HG03558 (cell line): ENCODE measurements around the gene TWF2.
A peak's percentile ranks its signal among the peaks of the same experiment; 100 is the strongest.
"Not testable (repeated sequence)": the region's sequence is repeated elsewhere in the genome, so short reads cannot be mapped to it uniquely, and the experiment has no call there.

ENCODE experiments used
- ATAC-seq: cut with Tn5 transposase; IDR thresholded peaks from one replicate; pipeline ENCODE4 v1.9.1; 2021; ENCODE audit warnings: moderate number of reproducible peaks; ENCODE audit not compliant: unreplicated experiment; ENCODE audit errors: extremely low read depth

The TWF2 gene

DNA sequence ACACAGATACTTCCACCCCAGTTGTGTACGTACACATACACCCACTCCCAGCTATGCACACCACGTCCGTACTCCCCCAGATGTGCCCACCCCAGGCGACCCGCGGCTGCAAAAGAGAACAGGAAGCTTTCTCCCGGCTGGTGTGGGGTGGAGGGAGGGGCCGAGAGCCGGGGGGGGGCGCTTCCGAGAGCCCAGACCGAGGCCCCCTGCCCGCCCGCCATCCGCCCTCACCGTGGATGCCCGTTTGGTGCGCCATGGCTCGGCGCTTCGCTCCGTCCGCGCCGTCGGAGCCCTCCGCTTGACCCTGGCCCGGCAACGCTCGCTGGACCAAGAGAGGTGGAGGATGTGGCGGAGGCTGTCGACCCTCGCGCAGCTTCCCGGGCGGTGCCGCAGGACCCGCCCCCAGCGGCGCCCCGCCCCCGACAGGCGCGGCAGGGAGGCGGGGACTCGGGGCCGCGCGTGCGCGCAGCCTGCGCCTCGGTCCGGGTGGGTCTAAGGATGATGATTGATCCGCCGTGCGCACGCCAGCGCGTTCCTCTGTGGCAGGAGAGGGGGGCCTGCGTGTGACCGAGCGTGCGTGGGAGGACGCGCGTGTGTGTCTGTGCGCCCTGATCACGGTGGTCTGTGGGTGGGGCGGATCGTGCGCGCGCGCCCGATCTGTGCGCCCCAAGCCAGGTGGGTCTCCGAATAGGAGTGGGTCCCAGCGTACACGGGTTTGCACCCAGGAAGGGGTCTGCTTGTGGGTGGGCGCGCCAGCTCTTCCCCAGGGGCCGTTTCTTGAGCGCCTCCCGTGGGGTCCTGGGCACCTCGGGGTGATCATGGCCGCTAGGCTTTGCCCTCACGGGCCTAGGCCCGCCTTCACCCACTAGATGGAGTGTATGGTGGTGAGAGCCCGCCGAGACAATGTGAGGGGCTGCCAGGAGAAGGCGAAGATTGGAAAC lies at the start of gene TWF2:
Gene TWF2, minus strand, starts transcription at position 398 of the 941 bp plus-strand sequence. Its CDS starts 142 bp downstream, at position 256.
- no peak for ATAC-seq

DNA sequence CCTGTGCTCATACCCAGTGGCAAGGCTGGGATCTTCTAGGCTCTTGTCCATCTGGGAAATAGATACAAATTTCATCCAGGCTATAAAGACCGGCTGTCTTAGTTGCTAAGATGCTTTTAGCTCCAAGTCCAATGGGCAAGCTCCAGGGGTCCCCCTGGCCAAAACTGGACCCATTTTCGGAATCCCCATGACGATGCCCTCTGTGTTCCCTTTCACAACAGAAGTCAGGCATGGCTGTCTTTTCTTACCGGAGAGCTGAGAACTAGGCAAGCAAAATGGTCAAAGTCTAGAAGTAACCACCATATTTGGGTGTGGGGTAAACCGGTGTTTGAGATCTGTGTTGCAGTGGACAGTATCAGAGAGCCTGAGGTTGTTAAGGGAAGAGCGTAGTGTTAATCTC lies 49.7 kb upstream of the TWF2 start:
- no peak for ATAC-seq

DNA sequence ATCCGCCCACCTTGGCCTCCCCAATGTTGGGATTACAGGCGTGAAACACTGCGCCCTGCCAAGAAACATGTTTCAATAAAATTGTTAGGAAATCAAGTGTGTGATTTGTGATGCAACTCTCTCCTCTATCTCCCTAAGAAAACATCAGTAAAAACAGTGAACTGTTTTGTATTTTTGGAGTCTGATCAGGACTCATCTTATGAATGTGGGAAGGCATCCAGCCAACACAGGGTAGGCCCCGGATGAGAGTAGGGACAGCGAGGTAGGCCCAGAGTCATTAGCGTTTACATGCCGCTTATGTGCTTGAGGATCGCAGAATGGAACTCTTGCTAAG lies 47.8 kb upstream of the TWF2 start:
- no peak for ATAC-seq

DNA sequence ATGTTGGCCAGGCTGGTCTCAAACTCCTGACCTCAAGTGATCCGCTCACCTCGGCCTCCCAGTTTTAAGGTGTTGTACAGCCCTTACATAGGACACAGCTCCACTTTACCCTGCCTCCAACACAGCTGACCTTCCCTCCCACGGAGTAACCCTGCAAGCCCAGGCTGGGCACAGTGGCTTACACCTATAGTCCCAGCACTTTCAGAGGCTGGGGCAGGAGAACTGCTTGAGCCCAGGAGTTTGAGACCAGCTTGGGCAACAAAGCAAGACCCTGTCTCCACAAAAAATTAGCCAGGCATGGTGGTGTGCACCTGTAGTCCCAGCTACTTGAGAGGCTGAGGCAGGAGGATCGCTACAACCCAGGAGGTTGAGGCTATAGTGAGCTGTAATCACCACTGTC lies 45.1 kb upstream of the TWF2 start:
- not testable (repeated sequence) for ATAC-seq

DNA sequence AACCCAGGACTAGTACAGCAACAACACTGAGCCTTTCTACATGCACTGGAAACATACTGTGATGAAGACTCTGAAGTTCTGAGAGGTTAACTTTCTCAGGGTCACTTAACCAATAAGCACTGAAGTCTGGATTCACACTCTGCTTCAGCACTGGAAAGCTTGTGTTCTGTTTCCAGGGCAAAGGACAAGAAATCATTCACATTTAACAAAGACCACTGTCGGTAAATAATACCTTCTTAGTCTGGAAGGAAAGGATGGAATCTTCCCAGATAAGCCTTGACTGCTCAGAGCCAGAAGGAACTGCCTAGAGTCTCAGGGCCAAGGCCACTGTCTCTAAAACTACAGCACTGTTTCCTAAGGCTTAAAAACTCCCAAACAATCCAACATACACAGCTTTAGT lies 44.3 kb upstream of the TWF2 start:
- ATAC-seq = no peak

DNA sequence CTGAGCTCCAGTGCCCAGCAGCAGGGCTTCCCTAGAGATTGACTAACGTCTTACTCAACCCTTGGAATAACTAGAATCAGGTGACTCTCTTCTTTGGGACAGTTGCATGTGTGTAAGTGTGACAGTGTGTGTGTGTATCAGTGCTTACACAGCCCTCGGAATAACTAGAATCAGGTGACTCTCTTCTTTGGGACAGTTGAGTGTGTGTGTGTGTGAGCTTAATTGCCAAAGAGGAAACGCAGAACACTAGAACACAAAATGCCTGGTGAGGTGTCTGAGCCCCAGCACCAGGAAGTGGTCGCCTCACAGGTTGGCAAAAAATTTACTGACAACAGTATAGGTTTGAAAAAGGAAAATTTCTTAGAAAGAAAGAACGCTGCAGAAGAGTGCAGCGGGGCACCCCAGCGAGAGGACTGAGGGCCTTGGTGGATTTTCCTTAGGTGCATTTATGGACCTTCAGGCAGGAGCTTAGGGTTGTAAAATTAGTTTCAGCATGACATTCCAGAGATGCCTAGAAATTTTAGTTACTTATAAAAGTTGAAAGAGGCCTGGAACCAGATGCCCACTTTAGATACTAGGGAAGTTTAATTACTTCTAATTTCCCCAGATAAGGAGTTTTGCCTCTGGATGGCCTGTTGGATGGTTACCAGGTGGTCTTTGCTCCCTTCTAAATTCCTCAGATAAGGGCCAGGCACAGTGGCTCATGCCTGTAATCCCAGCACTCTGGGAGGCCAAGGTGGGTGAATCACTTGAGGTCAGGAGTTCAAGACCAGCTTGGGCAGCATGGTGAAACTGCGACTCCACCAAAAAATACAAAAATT lies 43.2 kb upstream of the TWF2 start:
- ATAC-seq = no peak

- no peak for ATAC-seq
Observed at GRCh38 chr3:52280050-52280461, 41.1 kb upstream of the TWF2 start.

DNA sequence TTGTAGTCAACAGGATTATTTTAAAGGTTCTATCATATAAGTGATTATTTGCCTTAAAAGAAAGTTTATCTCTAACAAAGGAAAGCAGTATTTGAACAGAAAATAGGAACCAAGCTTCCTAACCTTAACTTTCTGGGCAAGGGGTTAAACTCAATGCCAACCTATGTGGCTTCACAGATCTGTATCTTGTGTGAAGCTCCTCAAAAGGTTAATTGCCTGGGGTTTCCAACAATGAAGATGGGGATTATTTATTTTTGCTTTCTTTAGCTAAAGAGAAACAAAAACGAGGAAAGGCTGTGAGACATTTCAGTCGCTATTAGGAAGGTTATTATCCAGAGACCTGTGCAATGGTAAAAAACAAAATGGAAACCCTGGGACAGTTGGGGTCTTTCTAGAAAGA lies 40.6 kb upstream of the TWF2 start:
- no peak for ATAC-seq

DNA sequence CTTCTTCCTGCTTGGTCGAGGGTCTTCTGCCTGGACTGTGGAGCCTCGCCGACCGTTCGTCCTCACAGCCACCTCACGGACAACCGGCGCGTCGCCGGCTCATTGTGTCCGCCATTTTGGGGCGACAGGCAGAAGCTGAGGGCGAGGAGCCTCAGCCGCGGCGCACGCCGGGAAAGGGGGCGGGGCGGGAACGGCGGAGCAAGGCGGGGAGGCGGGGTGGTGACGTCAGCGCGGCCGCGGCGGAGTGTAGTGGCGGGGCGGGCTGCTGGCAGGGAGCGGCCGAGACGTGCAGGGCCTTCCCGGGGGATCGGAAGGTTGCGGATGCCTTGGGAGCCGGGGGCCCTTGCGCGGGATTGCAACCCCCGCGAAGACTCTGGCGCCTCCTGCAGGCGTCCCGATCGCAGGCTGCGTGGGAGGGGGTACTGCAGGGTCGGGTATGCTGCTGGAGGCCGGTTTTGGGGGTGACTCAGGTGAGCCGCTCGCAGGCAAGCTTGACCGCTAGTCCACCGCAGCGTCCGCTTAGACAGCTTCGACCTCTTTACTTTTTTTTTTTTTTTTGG lies 39.6 kb upstream of the TWF2 start, which contains the start of gene WDR82:
Gene WDR82, minus strand, starts transcription at position 140 of the 560 bp plus-strand sequence. CDS start 288 bp downstream, outside the sequence.
- ATAC-seq = peak; percentile 50

DNA sequence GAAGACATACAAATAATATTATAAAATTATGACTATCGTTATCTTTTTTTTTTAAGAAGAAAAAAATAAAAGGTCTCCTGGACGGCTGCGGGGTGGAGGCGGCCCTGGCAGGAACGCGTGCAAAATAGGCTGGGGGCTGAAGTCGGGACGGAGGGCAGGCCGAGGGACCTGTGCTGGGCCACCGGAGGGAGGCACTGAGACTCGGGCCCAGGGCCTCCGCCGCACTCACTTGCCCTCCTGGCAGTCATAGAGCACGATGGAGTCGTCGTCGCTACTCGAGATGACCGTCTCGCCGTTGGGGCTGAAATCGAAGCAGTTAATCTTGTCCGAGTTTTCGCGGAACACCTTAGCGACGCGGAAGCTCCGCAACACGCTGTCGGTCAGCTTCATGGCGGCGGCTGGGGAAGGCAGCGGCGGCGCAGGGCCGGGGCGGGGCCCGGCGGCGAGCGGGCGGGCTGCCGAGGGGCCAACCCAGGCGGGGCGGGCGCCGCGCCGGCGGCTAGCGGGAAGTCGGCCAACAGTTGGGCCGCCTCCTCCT lies 39.1 kb upstream of the TWF2 start:
- peak; percentile 30 for ATAC-seq

GRCh38 chr3:52277071-52277964 lies 38.4 kb upstream of the TWF2 start:
- ATAC-seq = no peak

- ATAC-seq = not testable (repeated sequence)
Observed at GRCh38 chr3:52274781-52275180, 35.8 kb upstream of the TWF2 start.

DNA sequence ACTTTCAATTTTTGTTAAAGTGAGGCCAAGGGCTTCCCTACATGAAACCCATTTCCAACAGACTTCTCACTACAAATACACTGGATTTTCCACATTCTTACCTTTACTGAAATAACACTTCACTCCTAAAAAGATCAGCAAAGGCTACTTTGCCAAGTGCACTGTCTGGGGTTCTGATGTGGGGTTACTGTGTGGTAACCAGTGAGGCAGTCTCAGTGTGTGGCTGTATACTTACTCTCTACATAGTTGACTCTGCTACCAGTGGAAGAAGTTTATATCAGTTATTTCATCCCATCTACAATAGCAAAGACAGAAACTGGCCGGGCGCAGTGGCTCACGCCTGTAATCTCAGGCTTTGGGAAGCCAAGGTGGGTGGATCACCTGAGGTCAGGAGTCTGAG lies 33.9 kb upstream of the TWF2 start:
- ATAC-seq = no peak

DNA sequence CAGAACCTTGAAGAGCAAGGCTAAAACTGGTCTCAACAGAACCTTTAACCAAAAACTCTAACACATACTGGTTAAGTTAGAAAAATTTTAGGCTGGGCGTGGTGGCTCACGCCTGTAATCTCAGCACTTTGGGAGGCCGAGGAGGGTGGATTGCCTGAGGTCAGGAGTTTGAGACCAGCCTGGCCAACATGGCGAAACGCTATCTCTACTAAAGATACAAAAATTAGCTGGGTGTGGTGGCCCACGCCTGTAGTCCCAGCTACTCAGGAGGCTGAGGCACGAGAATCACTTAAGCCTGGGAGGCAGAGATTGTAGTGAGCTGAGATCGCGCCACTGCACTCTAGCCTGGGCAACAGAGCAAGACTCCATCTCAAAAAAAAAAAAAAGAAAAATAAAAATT lies 33.2 kb upstream of the TWF2 start:
- ATAC-seq = not testable (repeated sequence)

DNA sequence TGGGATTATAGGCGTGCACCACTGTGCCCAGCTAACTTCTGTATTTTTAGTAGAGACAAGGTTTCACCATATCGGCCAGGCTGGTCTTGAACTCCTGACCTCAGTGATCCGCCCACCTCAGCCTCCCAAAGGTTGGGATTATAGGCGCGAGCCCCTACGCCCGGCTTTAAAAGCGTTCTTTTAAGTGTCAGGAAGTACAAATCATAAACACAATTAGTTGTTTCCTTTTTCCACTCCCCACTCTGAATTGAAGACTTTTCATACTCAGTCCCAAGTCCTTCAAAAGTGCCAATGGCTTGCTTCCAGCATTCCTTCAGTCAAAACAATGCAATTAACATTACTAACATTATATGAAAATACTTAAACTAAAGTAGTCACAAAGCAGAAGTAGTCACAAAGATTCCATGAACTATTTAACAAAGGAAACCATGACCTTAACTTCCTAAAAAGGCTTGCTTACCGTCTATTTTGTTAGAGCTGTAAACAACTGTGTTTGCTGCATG lies 31.3 kb upstream of the TWF2 start:
- ATAC-seq = no peak

- no peak for ATAC-seq
Observed at GRCh38 chr3:52269776-52270175, 30.8 kb upstream of the TWF2 start.

DNA sequence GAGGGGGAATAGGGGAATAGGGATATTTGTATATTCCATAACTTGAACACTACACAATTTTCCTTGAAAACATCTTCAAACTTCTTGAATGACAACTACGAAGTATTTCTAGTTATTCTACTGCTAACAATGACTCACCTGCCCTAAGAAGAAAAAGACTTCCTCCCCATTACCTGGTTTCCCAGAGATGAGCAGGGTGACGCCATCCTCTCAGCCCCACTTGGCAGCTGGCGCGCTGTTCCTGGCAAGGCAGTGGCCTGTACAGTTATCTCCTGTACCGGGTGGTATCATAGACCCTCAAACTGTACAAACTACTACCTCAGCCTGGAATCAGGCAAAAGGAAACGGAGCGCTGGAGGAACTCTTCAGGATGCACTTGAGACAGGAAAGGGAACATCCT lies 29.1 kb upstream of the TWF2 start:
- no peak for ATAC-seq

DNA sequence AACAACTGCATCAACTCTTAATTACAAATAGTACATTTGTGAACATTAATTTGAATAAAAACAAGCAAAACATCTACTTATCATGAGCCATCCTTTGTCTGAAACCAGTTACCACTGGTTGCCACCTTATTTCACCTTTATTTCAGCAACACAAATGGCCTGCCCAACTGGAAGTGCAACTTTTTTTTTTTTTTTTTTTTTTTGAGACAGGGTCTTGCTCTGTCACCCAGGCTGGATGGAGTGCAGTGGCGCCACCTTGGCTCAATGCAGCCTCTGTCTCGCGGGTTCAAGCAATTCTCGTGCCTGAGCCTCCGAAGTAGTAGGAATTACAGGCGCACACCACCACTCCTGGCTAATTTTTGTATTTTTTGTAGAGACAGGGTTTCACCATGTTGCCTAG lies 26.4 kb upstream of the TWF2 start:
- no peak for ATAC-seq

- no peak for ATAC-seq
Observed at GRCh38 chr3:52262447-52262846, 23.5 kb upstream of the TWF2 start.
